HepG2 (cell line): ENCODE data around the gene DCST2. TPM values are rescaled to one million over a fixed set of nuclear protein-coding genes. Genes with fewer than 3 reads are reported as not detected.

ENCODE experiments used
- AHDC1 ChIP-seq: sonication (generic); formaldehyde crosslinking; IDR thresholded peaks from 2 replicates; pipeline ENCODE4 v1.5.1; 2020; ENCODE audit warnings: mild to moderate bottlenecking, missing genetic modification reagents, borderline replicate concordance
- AHR ChIP-seq: IDR thresholded peaks from 2 replicates; pipeline ENCODE4 v1.6.1; 2018; ENCODE audit warnings: missing genetic modification reagents, missing compliant biosample characterization
- DMAP1 ChIP-seq: IDR thresholded peaks from 2 replicates; pipeline ENCODE4 v1.6.1; 2016
- GTF2F1 ChIP-seq: fragments of 150-350 bp; IDR thresholded peaks from 2 replicates; pipeline ENCODE4 v1.6.1; 2014; ENCODE audit warnings: low read length
- HMG20B ChIP-seq: conservative IDR thresholded peaks from 2 replicates; pipeline ENCODE4 v1.6.1; 2016; ENCODE audit warnings: missing genetic modification reagents, missing compliant biosample characterization
- JUNB ChIP-seq: sonication (generic); formaldehyde crosslinking; IDR thresholded peaks from 2 replicates; pipeline ENCODE4 v1.8.0; 2022; ENCODE audit warnings: missing genetic modification reagents, mild to moderate bottlenecking, borderline replicate concordance
- KAT2B ChIP-seq: fragments of 150-350 bp; IDR thresholded peaks from 2 replicates; pipeline ENCODE4 v1.6.1; 2014; ENCODE audit warnings: low read depth, low read length, borderline replicate concordance
- KDM1A ChIP-seq: IDR thresholded peaks from 2 replicates; pipeline ENCODE4 v1.6.1; 2016; ENCODE audit warnings: missing compliant biosample characterization
- MED13 ChIP-seq: sonication (generic); formaldehyde crosslinking; IDR thresholded peaks from 2 replicates; pipeline ENCODE4 v1.5.0; 2020; ENCODE audit warnings: missing genetic modification reagents
- MEIS2 ChIP-seq: sonication (generic); formaldehyde crosslinking; IDR thresholded peaks from 2 replicates; pipeline ENCODE4 v1.9.0; 2021; ENCODE audit warnings: mild to moderate bottlenecking, missing genetic modification reagents
- RCOR2 ChIP-seq: IDR thresholded peaks from 2 replicates; pipeline ENCODE4 v1.6.1; 2016; ENCODE audit warnings: missing biosample characterization, missing genetic modification reagents
- SMAD1 ChIP-seq: sonication (generic); formaldehyde crosslinking; IDR thresholded peaks from 2 replicates; pipeline ENCODE4 v1.4.0; 2020; ENCODE audit warnings: missing genetic modification reagents, low read depth, mild to moderate bottlenecking, borderline replicate concordance
- TEF ChIP-seq: sonication (generic); formaldehyde crosslinking; IDR thresholded peaks from 2 replicates; pipeline ENCODE4 v1.5.0; 2020; ENCODE audit warnings: missing genetic modification reagents
- ZMAT5 ChIP-seq: sonication (generic); formaldehyde crosslinking; IDR thresholded peaks from 2 replicates; pipeline ENCODE4 v1.5.0; 2020; ENCODE audit warnings: mild to moderate bottlenecking, low read depth, missing genetic modification reagents, borderline replicate concordance
- ZNF20 ChIP-seq: sonication (generic); formaldehyde crosslinking; IDR thresholded peaks from 2 replicates; pipeline ENCODE4 v1.4.0; 2020; ENCODE audit warnings: mild to moderate bottlenecking, moderate library complexity, missing genetic modification reagents
- ZNF235 ChIP-seq: sonication (generic); formaldehyde crosslinking; IDR thresholded peaks from 2 replicates; pipeline ENCODE4 v1.8.1; 2023; ENCODE audit warnings: mild to moderate bottlenecking, missing genetic modification reagents, borderline replicate concordance
- ZNF432 ChIP-seq: sonication (generic); formaldehyde crosslinking; IDR thresholded peaks from 2 replicates; pipeline ENCODE4 v1.5.0; 2020; ENCODE audit warnings: missing genetic modification reagents, mild to moderate bottlenecking, borderline replicate concordance
- ZNF574 ChIP-seq: sonication (generic); formaldehyde crosslinking; IDR thresholded peaks from 2 replicates; pipeline ENCODE4 v1.4.0; 2020; ENCODE audit warnings: missing genetic modification reagents
- polyA plus RNA-seq, 8 experiments: library from polyadenylated mRNA; depleted of rRNA in 3 of 8; stranded (reverse) in 7 of 8; unstranded in 1 of 8; fragments of >200 nt; fragmentation: Illumina TruSeq in 4 of 8; extraction: Trizol in 4 of 8; gene quantifications; 2 replicates each; pipeline versions ENCODE4 v1.2.1 to v1.2.3, GENCODE V29; 2011 to 2016; ENCODE audit warnings: low read depth in 4 of 8, missing spikeins in 1 of 8, mixed read lengths in 1 of 8; ENCODE audit not compliant: insufficient read depth in 1 of 8
- total RNA-seq, 5 experiments: library from RNA; depleted of rRNA; stranded (reverse); fragments of >200 nt; fragmentation: Illumina TruSeq; extraction: Trizol; gene quantifications; 2 replicates each; pipeline ENCODE4 v1.2.3, GENCODE V29; 2016; ENCODE audit warnings: low read depth in 1 of 5

Gene DCST2
- total and polyA plus RNA-seq, 2 of the 13 experiments (the other 11 are each of a cell fraction or from before 2014, with no cell fraction given) = 0.74 TPM; not detected in 1

- TF ChIP-seq ZMAT5 (CRISPR knock-in tag) (no peak), KDM1A (CRISPR knock-in tag) (peak; percentile 8; the same call in 1 of the 2 replicates), JUNB (no peak), AHDC1 (CRISPR knock-in tag) (no peak), DMAP1 (peak; percentile 89), TEF (CRISPR knock-in tag) (no peak), HMG20B (CRISPR knock-in tag) (no peak; the same call in 1 of the 2 replicates), KAT2B (no peak), MEIS2 (CRISPR knock-in tag) (peak; percentile 79; the same call in 1 of the 2 replicates), ZNF574 (peak; percentile 71), SMAD1 (CRISPR knock-in tag) (peak; percentile 70; the same call in 1 of the 2 replicates), AHR (CRISPR knock-in tag) (0 out of 2 replicates have a peak, but pooled peaks have one; percentile 49), ZNF20 (CRISPR knock-in tag) (peak; percentile 89; the same call in 1 of the 2 replicates), MED13 (CRISPR knock-in tag) (peak; percentile 16; the same call in 1 of the 2 replicates), GTF2F1 (0 out of 2 replicates have a peak, but pooled peaks have one; percentile 27), ZNF235 (CRISPR knock-in tag) (peak; percentile 46; the same call in 1 of the 2 replicates), RCOR2 (CRISPR knock-in tag) (no peak), ZNF432 (CRISPR knock-in tag) (no peak)
These were observed 32.7 kb downstream of the DCST2 start (continued) for GRCh38 chr1:155000726-155001424.
